CD4-positive, CD25-positive, alpha-beta regulatory T cell (primary cell): ENCODE measurements around the gene DTWD1. TPM values are rescaled to one million over a fixed set of nuclear protein-coding genes. Genes with fewer than 3 reads are reported as not detected.
"Not testable (repeated sequence)": the region's sequence is repeated elsewhere in the genome, so short reads cannot be mapped to it uniquely, and the experiment has no call there.

Experiments
- ATAC-seq, 2 donors: fragments of 150-1000 bp; cut with Tn5 transposase; one replicate each; pipeline ENCODE4 v1.10.0; 2021; ENCODE audit warnings: low read depth in 2 of 2, moderate number of reproducible peaks in 2 of 2, moderate library complexity in 1 of 2
- DNase-seq, 3 donors: peaks; one replicate each; pipeline versions ENCODE4 v3.0.0 to v3.0.0-alpha.2; 2012 to 2022; ENCODE audit warnings: mixed read lengths in 1 of 3
- H3K27ac ChIP-seq: one replicate; pipeline ENCODE4 v1.7.0; 2013; ENCODE audit warnings: mild to moderate bottlenecking, low read length; ENCODE audit not compliant: insufficient read depth, poor library complexity, severe bottlenecking
- H3K27me3 ChIP-seq: one replicate; pipeline ENCODE4 v1.7.0; 2013; ENCODE audit warnings: low read length; ENCODE audit not compliant: control insufficient read depth, insufficient read depth
- H3K36me3 ChIP-seq: one replicate; pipeline ENCODE4 v1.7.0; 2013; ENCODE audit warnings: mild to moderate bottlenecking, low read length, moderate library complexity; ENCODE audit not compliant: control insufficient read depth, insufficient read depth
- H3K4me1 ChIP-seq: 2 replicates; pipeline ENCODE4 v1.7.0; 2013; ENCODE audit warnings: mild to moderate bottlenecking, low read length; ENCODE audit not compliant: insufficient read depth, control insufficient read depth, poor library complexity, severe bottlenecking
- H3K4me3 ChIP-seq: one replicate; pipeline ENCODE4 v1.7.0; 2013; ENCODE audit warnings: low read depth, mild to moderate bottlenecking, low read length, moderate library complexity
- H3K9me3 ChIP-seq, 2 experiments: 1 replicate in 1 of 2; 2 replicates in 1 of 2; pipeline ENCODE4 v1.7.0; 2013; ENCODE audit warnings: low read length in 2 of 2, mild to moderate bottlenecking in 1 of 2, moderate library complexity in 1 of 2; ENCODE audit not compliant: control insufficient read depth in 2 of 2
- H3K27ac Mint-ChIP-seq, 3 donors: one replicate each; pipeline ENCODE4 v1.8.0; 2020 to 2022; ENCODE audit warnings: mild to moderate bottlenecking in 3 of 3, mixed read lengths in 3 of 3, moderate library complexity in 2 of 3
- H3K27me3 Mint-ChIP-seq: one replicate; pipeline ENCODE4 v1.8.0; 2022; ENCODE audit warnings: mild to moderate bottlenecking, mixed read lengths
- H3K36me3 Mint-ChIP-seq: one replicate; pipeline ENCODE4 v1.8.0; 2020; ENCODE audit warnings: mixed read lengths
- H3K4me1 Mint-ChIP-seq, 4 donors: one replicate each; pipeline ENCODE4 v1.8.0; 2020 to 2022; ENCODE audit warnings: mixed read lengths in 4 of 4, mild to moderate bottlenecking in 1 of 4
- H3K4me3 Mint-ChIP-seq, 4 donors: one replicate each; pipeline ENCODE4 v1.8.0; 2020 to 2022; ENCODE audit warnings: mild to moderate bottlenecking in 4 of 4, mixed read lengths in 4 of 4, moderate library complexity in 3 of 4
- H3K9me3 Mint-ChIP-seq, 7 donors: one replicate each; pipeline ENCODE4 v1.8.0; 2020 to 2022; ENCODE audit warnings: mixed read lengths in 7 of 7, mild to moderate bottlenecking in 3 of 7, moderate library complexity in 2 of 7
- polyA plus RNA-seq, 4 donors: library from polyadenylated mRNA; unstranded; fragments of 300-500 nt; fragmentation: Illumina TruSeq; gene quantifications; one replicate each; pipeline ENCODE4 v1.2.3, GENCODE V29; 2021
- total RNA-seq: library from RNA; stranded (reverse); gene quantifications from one replicate; pipeline ENCODE4 v1.2.3, GENCODE V29; 2022

Gene DTWD1
- total and polyA plus RNA-seq, 5 donors from 2014 or later: 11.2 to 23.9 (median 18.6) TPM

- no peak overlapping the region for H3K27ac ChIP-seq
- Mint-ChIP-seq H3K9me3 (peaks cover 0 to 1% (median 0%) of the 10 kb centered on the region in 7 donors), H3K4me1 (no peaks in the 10 kb centered on the region), H3K27me3 (peaks cover 4% of the 10 kb centered on the region), H3K36me3 (no peaks in the 10 kb centered on the region), H3K27ac (no peak overlapping the region), H3K4me3 (no peak overlapping the region)
- no peaks in the 10 kb centered on the region for H3K36me3 ChIP-seq
- H3K27me3 ChIP-seq: no peaks in the 10 kb centered on the region
- no peak overlapping the region for H3K4me3 ChIP-seq
- DNase-seq (no peak), ATAC-seq (no peak)
- H3K9me3 ChIP-seq: no peaks in the 10 kb centered on the region
- H3K4me1 ChIP-seq: no peaks in the 10 kb centered on the region
Observed at GRCh38 chr15:49696433-49696832, 75.6 kb downstream of the DTWD1 start.

DNA sequence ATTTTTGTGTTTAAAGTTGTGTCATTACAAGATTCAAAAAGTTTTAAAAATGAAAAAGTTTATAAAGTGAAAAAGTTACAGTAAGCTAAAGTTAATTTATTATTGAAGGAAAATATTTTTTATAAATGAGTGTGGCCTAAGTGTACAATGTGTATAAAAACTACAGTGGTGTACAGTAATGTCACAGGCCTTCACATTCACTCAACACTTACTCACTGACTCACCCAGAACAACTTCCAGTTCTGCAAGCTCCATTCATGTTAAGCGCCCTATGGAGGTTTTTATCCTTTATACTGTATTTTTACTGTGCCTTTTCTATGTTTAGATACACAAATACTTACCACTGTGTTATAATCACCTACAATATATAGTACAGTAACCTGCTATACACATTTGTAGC lies 76.3 kb downstream of the DTWD1 start:
- Mint-ChIP-seq H3K36me3 (no peaks in the 10 kb centered on the region), H3K9me3 (peaks cover 0 to 1% (median 0%) of the 10 kb centered on the region in 7 donors), H3K4me3 (no peak overlapping the region), H3K27ac (no peak overlapping the region), H3K4me1 (no peaks in the 10 kb centered on the region), H3K27me3 (peaks cover 4% of the 10 kb centered on the region)
- Histone ChIP-seq H3K4me1 (no peaks in the 10 kb centered on the region), H3K9me3 (no peaks in the 10 kb centered on the region), H3K36me3 (no peaks in the 10 kb centered on the region), H3K27me3 (no peaks in the 10 kb centered on the region), H3K4me3 (no peak overlapping the region), H3K27ac (no peak overlapping the region)
- no peak for DNase-seq
- no peak for ATAC-seq

DNA sequence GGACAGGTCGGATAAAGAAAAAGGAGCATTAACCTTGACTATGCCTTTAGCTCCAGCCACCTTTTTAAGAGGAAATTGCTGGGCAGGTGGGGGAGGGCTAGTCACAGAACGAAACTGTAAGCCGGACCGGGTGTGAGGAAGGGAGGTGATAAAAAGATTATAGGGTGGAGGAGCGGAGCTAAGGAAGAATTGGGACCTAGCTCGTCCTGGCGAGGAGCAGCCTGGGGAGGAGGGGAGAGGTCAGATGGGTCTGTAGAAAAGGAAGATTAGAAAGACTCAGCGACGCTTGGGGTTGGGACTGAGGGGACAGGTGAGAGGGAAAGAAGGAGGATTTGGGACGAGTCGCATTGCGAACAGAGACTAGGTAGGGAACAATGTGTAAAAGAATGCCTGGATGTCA lies 82.1 kb downstream of the DTWD1 start:
- H3K4me1 Mint-ChIP-seq, H3K4me1 ChIP-seq, H3K36me3 ChIP-seq, ATAC-seq, H3K4me3 Mint-ChIP-seq, H3K9me3 ChIP-seq, H3K4me3 ChIP-seq, DNase-seq, H3K36me3 Mint-ChIP-seq, H3K27me3 Mint-ChIP-seq, H3K27ac Mint-ChIP-seq, H3K27me3 ChIP-seq, H3K27ac ChIP-seq, H3K9me3 Mint-ChIP-seq: not testable (repeated sequence)

Other genes starting within 250 kb of the DTWD1 start
- gene FGF7, start 197.8 kb upstream of the DTWD1 start, total RNA-seq: not detected
- under 1 TPM in 1 of 4 donors, not detected in 3; 0.02 TPM for gene FGF7, start 197.8 kb upstream of the DTWD1 start, polyA plus RNA-seq
- gene FAM227B, start 230 bp upstream of the DTWD1 start, total RNA-seq: 4.5 TPM
- gene FAM227B, start 230 bp upstream of the DTWD1 start, polyA plus RNA-seq: 10 to 100 TPM; 11.3 to 18.3 (median 15.7) TPM